GM15510 (cell line): ENCODE data around the gene UPK3A.

ENCODE experiments used
- POLR2A ChIP-seq: IDR thresholded peaks from 3 replicates; pipeline ENCODE4 v1.6.1; 2011; ENCODE audit warnings: borderline replicate concordance; ENCODE audit not compliant: insufficient read length; ENCODE audit errors: extremely low read depth

UPK3A gene

GRCh38 chr22:45320357-45320976 is 35.7 kb downstream of the UPK3A start:
- TF ChIP-seq POLR2A: no peak

- TF ChIP-seq POLR2A: no peak
Measured at GRCh38 chr22:45321827-45322226, 37.1 kb downstream of the UPK3A start.

- TF ChIP-seq POLR2A: no peak
Measured at GRCh38 chr22:45322873-45323525, 38.2 kb downstream of the UPK3A start.

- no peak for TF ChIP-seq POLR2A
Measured at GRCh38 chr22:45323695-45324094, 38.9 kb downstream of the UPK3A start.

GRCh38 chr22:45324311-45324711 is 39.6 kb downstream of the UPK3A start:
- TF ChIP-seq POLR2A: no peak

GRCh38 chr22:45328822-45329529 is 44.2 kb downstream of the UPK3A start:
- TF ChIP-seq POLR2A: no peak

GRCh38 chr22:45329530-45329936 is 44.8 kb downstream of the UPK3A start:
- no peak for TF ChIP-seq POLR2A

GRCh38 chr22:45330548-45330947 is 45.8 kb downstream of the UPK3A start:
- no peak for TF ChIP-seq POLR2A

- TF ChIP-seq POLR2A: no peak
Measured at GRCh38 chr22:45331486-45331885, 46.7 kb downstream of the UPK3A start.

GRCh38 chr22:45332001-45332400 is 47.3 kb downstream of the UPK3A start:
- no peak for TF ChIP-seq POLR2A

GRCh38 chr22:45334068-45334467 is 49.3 kb downstream of the UPK3A start:
- TF ChIP-seq POLR2A: no peak

- no peak for TF ChIP-seq POLR2A
Measured at GRCh38 chr22:45334528-45334927, 49.8 kb downstream of the UPK3A start.

GRCh38 chr22:45335021-45335818 is 50.5 kb downstream of the UPK3A start:
- TF ChIP-seq POLR2A: no peak

- no peak for TF ChIP-seq POLR2A
Measured at GRCh38 chr22:45335854-45336522, 51.2 kb downstream of the UPK3A start.
